HepG2 (cell line): ENCODE data around the gene ANAPC2. TPM values are rescaled to one million over a fixed set of nuclear protein-coding genes. Genes with fewer than 3 reads are reported as not detected.

Source experiments
- ATRX ChIP-seq: sonication (generic); formaldehyde crosslinking; IDR thresholded peaks from 2 replicates; pipeline ENCODE4 v1.4.0; 2020; ENCODE audit warnings: missing genetic modification reagents, borderline replicate concordance
- BRD4 ChIP-seq: sonication (generic); formaldehyde crosslinking; IDR thresholded peaks from 2 replicates; pipeline ENCODE4 v1.4.0; 2020; ENCODE audit warnings: missing genetic modification reagents
- CBFB ChIP-seq: sonication (generic); formaldehyde crosslinking; IDR thresholded peaks from 2 replicates; pipeline ENCODE4 v1.4.0; 2020; ENCODE audit warnings: missing genetic modification reagents
- CSRNP1 ChIP-seq: sonication (generic); formaldehyde crosslinking; IDR thresholded peaks from 2 replicates; pipeline ENCODE4 v1.8.1; 2023; ENCODE audit warnings: mild to moderate bottlenecking, missing genetic modification reagents
- GABPB1 ChIP-seq: IDR thresholded peaks from 2 replicates; pipeline ENCODE4 v1.6.1; 2016; ENCODE audit warnings: mild to moderate bottlenecking, missing genetic modification reagents, moderate library complexity, missing compliant biosample characterization
- KDM3A ChIP-seq: IDR thresholded peaks from 2 replicates; pipeline ENCODE4 v1.6.1; 2018; ENCODE audit warnings: low read depth, missing compliant biosample characterization
- KLF15 ChIP-seq: sonication (generic); formaldehyde crosslinking; IDR thresholded peaks from 2 replicates; pipeline ENCODE4 v1.8.1; 2023; ENCODE audit warnings: borderline replicate concordance, mild to moderate bottlenecking, inconsistent platforms, missing genetic modification reagents, mixed read lengths
- NFRKB ChIP-seq: fragments of 450-650 bp; IDR thresholded peaks from 2 replicates; pipeline ENCODE4 v1.6.1; 2017
- STAG1 ChIP-seq: sonication (generic); formaldehyde crosslinking; IDR thresholded peaks from 2 replicates; pipeline ENCODE4 v1.4.0; 2020; ENCODE audit warnings: missing genetic modification reagents
- ZBTB3 ChIP-seq: sonication (generic); formaldehyde crosslinking; IDR thresholded peaks from 2 replicates; pipeline ENCODE4 v1.4.0; 2020; ENCODE audit warnings: low read depth, mild to moderate bottlenecking, moderate library complexity, missing genetic modification reagents, borderline replicate concordance
- ZNF180 ChIP-seq: sonication (generic); formaldehyde crosslinking; IDR thresholded peaks from 2 replicates; pipeline ENCODE4 v1.4.0; 2020; ENCODE audit warnings: low read depth, missing genetic modification reagents, borderline replicate concordance
- ZNF331 ChIP-seq: sonication (generic); formaldehyde crosslinking; IDR thresholded peaks from 2 replicates; pipeline ENCODE4 v1.4.0; 2020; ENCODE audit warnings: missing genetic modification reagents
- ZNF543 ChIP-seq: sonication (generic); formaldehyde crosslinking; IDR thresholded peaks from 2 replicates; pipeline ENCODE4 v1.4.0; 2020; ENCODE audit warnings: mild to moderate bottlenecking, missing genetic modification reagents
- ZNF775 ChIP-seq: sonication (generic); formaldehyde crosslinking; IDR thresholded peaks from 2 replicates; pipeline ENCODE4 v1.4.0; 2020; ENCODE audit warnings: missing genetic modification reagents, mild to moderate bottlenecking, moderate library complexity, borderline replicate concordance
- ZNF788 ChIP-seq: sonication (generic); formaldehyde crosslinking; IDR thresholded peaks from 2 replicates; pipeline ENCODE4 v1.5.0; 2020; ENCODE audit warnings: mild to moderate bottlenecking, missing genetic modification reagents, borderline replicate concordance
- polyA plus RNA-seq, 8 experiments: library from polyadenylated mRNA; depleted of rRNA in 3 of 8; stranded (reverse) in 7 of 8; unstranded in 1 of 8; fragments of >200 nt; fragmentation: Illumina TruSeq in 4 of 8; extraction: Trizol in 4 of 8; gene quantifications; 2 replicates each; pipeline versions ENCODE4 v1.2.1 to v1.2.3, GENCODE V29; 2011 to 2016; ENCODE audit warnings: low read depth in 4 of 8, missing spikeins in 1 of 8, mixed read lengths in 1 of 8; ENCODE audit not compliant: insufficient read depth in 1 of 8
- total RNA-seq, 5 experiments: library from RNA; depleted of rRNA; stranded (reverse); fragments of >200 nt; fragmentation: Illumina TruSeq; extraction: Trizol; gene quantifications; 2 replicates each; pipeline ENCODE4 v1.2.3, GENCODE V29; 2016; ENCODE audit warnings: low read depth in 1 of 5
- TF ChIP-seq, protein P1 (sequence below): IDR thresholded peaks from 2 replicates; pipeline ENCODE4 v1.6.1; 2016; ENCODE audit warnings: low read depth
- TF ChIP-seq, protein P2 (sequence below): sonication (generic); formaldehyde crosslinking; IDR thresholded peaks from 2 replicates; pipeline ENCODE4 v1.5.1; 2020; ENCODE audit warnings: mild to moderate bottlenecking, missing genetic modification reagents, moderate library complexity
- TF ChIP-seq, protein P3 (sequence below): sonication (generic); formaldehyde crosslinking; conservative IDR thresholded peaks from 2 replicates; pipeline ENCODE4 v1.5.0; 2020; ENCODE audit warnings: missing genetic modification reagents
- TF ChIP-seq, protein P4 (sequence below): IDR thresholded peaks from 2 replicates; pipeline ENCODE4 v1.6.1; 2012; ENCODE audit warnings: inconsistent platforms

ANAPC2 gene
- total and polyA plus RNA-seq, 2 of the 13 experiments (the other 11 are each of a cell fraction or from before 2014, with no cell fraction given), result 12.3 to 15.4 TPM

DNA sequence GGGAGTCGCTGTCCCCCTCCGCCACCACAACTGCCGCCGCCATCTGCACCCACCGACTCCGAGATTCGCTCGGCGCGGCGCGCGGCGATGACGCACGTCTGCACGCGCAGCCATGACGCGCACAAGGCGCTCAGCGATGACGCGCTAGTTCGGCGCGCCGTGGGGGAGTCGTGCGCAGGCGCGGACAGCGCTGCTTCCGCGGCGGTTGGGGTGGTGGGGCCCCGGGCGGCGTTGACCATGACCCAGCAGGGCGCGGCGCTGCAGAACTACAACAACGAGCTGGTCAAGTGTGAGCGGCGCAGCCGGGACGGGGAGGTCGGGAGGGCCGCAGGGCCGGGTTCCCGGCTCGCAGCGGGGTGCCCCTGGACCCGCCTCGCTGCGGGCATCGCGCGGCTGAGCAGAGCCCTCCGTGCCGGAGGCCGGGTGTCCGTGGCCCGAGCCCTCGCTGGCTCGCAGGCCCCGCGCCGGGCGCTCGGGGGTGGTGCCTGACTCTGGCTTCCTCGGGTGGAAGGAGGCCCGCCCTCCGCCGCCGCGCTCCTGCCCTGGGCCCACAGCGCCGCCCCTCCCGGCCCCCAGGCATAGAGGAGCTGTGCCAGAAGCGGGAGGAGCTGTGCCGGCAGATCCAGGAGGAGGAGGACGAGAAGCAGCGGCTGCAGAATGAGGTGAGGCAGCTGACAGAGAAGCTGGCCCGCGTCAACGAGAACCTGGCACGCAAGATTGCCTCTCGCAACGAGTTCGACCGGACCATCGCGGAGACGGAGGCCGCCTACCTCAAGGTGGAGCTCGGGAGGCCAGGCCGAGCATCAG lies at the start of gene ANAPC2, which contains the start of gene SSNA1 (continued):
- TF ChIP-seq CSRNP1 (peak; percentile 76; the same call in 1 of the 2 replicates), ZNF331 (peak; percentile 91), CBFB (CRISPR knock-in tag) (peak; percentile 91), ZNF180 (CRISPR knock-in tag) (no peak; the same call in 1 of the 2 replicates), ZNF543 (CRISPR knock-in tag) (no peak), GABPB1 (CRISPR knock-in tag) (peak; percentile 95), STAG1 (peak; percentile 76), ZNF788 (CRISPR knock-in tag) (peak; percentile 95), ZBTB3 (CRISPR knock-in tag) (no peak), ZNF775 (CRISPR knock-in tag) (no peak), BRD4 (peak; percentile 82; the same call in 1 of the 2 replicates), ATRX (CRISPR knock-in tag) (no peak; the same call in 1 of the 2 replicates), NFRKB (no peak), KLF15 (CRISPR knock-in tag) (peak; percentile 44; the same call in 1 of the 2 replicates), KDM3A (CRISPR knock-in tag) (peak; percentile 80)
- TF ChIP-seq, protein P1, sequence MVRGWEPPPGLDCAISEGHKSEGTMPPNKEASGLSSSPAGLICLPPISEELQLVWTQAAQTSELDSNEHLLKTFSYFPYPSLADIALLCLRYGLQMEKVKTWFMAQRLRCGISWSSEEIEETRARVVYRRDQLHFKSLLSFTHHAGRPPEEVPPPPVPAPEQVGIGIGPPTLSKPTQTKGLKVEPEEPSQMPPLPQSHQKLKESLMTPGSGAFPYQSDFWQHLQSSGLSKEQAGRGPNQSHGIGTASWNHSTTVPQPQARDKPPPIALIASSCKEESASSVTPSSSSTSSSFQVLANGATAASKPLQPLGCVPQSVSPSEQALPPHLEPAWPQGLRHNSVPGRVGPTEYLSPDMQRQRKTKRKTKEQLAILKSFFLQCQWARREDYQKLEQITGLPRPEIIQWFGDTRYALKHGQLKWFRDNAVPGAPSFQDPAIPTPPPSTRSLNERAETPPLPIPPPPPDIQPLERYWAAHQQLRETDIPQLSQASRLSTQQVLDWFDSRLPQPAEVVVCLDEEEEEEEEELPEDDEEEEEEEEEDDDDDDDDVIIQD (CRISPR knock-in tag), result peak; percentile 23; the same call in 1 of the 2 replicates
- TF ChIP-seq, protein P2, sequence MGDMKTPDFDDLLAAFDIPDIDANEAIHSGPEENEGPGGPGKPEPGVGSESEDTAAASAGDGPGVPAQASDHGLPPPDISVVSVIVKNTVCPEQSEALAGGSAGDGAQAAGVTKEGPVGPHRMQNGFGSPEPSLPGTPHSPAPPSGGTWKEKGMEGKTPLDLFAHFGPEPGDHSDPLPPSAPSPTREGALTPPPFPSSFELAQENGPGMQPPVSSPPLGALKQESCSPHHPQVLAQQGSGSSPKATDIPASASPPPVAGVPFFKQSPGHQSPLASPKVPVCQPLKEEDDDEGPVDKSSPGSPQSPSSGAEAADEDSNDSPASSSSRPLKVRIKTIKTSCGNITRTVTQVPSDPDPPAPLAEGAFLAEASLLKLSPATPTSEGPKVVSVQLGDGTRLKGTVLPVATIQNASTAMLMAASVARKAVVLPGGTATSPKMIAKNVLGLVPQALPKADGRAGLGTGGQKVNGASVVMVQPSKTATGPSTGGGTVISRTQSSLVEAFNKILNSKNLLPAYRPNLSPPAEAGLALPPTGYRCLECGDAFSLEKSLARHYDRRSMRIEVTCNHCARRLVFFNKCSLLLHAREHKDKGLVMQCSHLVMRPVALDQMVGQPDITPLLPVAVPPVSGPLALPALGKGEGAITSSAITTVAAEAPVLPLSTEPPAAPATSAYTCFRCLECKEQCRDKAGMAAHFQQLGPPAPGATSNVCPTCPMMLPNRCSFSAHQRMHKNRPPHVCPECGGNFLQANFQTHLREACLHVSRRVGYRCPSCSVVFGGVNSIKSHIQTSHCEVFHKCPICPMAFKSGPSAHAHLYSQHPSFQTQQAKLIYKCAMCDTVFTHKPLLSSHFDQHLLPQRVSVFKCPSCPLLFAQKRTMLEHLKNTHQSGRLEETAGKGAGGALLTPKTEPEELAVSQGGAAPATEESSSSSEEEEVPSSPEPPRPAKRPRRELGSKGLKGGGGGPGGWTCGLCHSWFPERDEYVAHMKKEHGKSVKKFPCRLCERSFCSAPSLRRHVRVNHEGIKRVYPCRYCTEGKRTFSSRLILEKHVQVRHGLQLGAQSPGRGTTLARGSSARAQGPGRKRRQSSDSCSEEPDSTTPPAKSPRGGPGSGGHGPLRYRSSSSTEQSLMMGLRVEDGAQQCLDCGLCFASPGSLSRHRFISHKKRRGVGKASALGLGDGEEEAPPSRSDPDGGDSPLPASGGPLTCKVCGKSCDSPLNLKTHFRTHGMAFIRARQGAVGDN (CRISPR knock-in tag), result peak; percentile 81
- TF ChIP-seq, protein P3, sequence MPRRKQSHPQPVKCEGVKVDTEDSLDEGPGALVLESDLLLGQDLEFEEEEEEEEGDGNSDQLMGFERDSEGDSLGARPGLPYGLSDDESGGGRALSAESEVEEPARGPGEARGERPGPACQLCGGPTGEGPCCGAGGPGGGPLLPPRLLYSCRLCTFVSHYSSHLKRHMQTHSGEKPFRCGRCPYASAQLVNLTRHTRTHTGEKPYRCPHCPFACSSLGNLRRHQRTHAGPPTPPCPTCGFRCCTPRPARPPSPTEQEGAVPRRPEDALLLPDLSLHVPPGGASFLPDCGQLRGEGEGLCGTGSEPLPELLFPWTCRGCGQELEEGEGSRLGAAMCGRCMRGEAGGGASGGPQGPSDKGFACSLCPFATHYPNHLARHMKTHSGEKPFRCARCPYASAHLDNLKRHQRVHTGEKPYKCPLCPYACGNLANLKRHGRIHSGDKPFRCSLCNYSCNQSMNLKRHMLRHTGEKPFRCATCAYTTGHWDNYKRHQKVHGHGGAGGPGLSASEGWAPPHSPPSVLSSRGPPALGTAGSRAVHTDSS (CRISPR knock-in tag), result peak; percentile 87; the same call in 1 of the 2 replicates
- TF ChIP-seq, protein P4, sequence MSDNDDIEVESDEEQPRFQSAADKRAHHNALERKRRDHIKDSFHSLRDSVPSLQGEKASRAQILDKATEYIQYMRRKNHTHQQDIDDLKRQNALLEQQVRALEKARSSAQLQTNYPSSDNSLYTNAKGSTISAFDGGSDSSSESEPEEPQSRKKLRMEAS, result peak; percentile 87
